Natural killer cell (primary cell): Measurements from ENCODE around the gene ATF3. TPM values are rescaled to one million over a fixed set of nuclear protein-coding genes. Genes with fewer than 3 reads are reported as not detected.

ENCODE experiments used
- ATAC-seq, 3 donors: fragments of 150-1000 bp in 2 of 3; fragments of 200-7000 bp in 1 of 3; cut with Tn5 transposase; 1 replicate in 1 of 3; 2 replicates in 2 of 3; pipeline ENCODE4 v1.10.0; 2021; ENCODE audit warnings: mild to moderate bottlenecking in 2 of 3, moderate library complexity in 2 of 3
- DNase-seq, 2 donors: peaks; one replicate each; pipeline versions ENCODE4 v3.0.0 to v3.0.0-alpha.2; 2013 to 2021; ENCODE audit warnings: mixed read lengths in 1 of 2
- H3K27ac ChIP-seq: one replicate; pipeline ENCODE4 v1.5.1; 2013; ENCODE audit warnings: mild to moderate bottlenecking, low read length
- H3K27me3 ChIP-seq: one replicate; pipeline ENCODE4 v1.6.1; 2013; ENCODE audit warnings: low read length; ENCODE audit not compliant: control insufficient read depth, insufficient read depth
- H3K36me3 ChIP-seq: one replicate; pipeline ENCODE4 v1.6.1; 2013; ENCODE audit warnings: low read length; ENCODE audit not compliant: control insufficient read depth, insufficient read depth
- H3K4me1 ChIP-seq: one replicate; pipeline ENCODE4 v1.6.1; 2013; ENCODE audit warnings: low read length; ENCODE audit not compliant: control insufficient read depth, insufficient read depth
- H3K4me3 ChIP-seq: one replicate; pipeline ENCODE4 v1.5.1; 2013; ENCODE audit warnings: low read length
- H3K9me3 ChIP-seq: one replicate; pipeline ENCODE4 v1.6.1; 2013; ENCODE audit warnings: low read length; ENCODE audit not compliant: control insufficient read depth, insufficient read depth
- H3K27ac Mint-ChIP-seq, 2 donors: one replicate each; pipeline ENCODE4 v1.8.0; 2022; ENCODE audit warnings: mild to moderate bottlenecking in 2 of 2, mixed read lengths in 2 of 2, moderate library complexity in 1 of 2
- H3K27me3 Mint-ChIP-seq, 2 donors: one replicate each; pipeline ENCODE4 v1.8.0; 2022; ENCODE audit warnings: low read depth in 2 of 2, mixed read lengths in 2 of 2
- H3K36me3 Mint-ChIP-seq: one replicate; pipeline ENCODE4 v1.8.0; 2022; ENCODE audit warnings: mixed read lengths
- H3K4me1 Mint-ChIP-seq, 2 donors: one replicate each; pipeline ENCODE4 v1.8.0; 2022; ENCODE audit warnings: mixed read lengths in 2 of 2
- H3K4me3 Mint-ChIP-seq: one replicate; pipeline ENCODE4 v1.8.0; 2022; ENCODE audit warnings: mild to moderate bottlenecking, moderate library complexity, mixed read lengths
- H3K9me3 Mint-ChIP-seq, 2 donors: one replicate each; pipeline ENCODE4 v1.8.0; 2022; ENCODE audit warnings: mixed read lengths in 2 of 2
- CTCF ChIP-seq: fragments of 200-600 bp; IDR thresholded peaks from one replicate; pipeline ENCODE4 v1.8.0; 2022; ENCODE audit warnings: antibody characterized with exemption
- WGBS: methylation state at CpG from one replicate; pipeline ENCODE4 v1.1.7; 2013; ENCODE audit warnings: missing lambda C conversion rate; ENCODE audit not compliant: insufficient coverage; 5-methylcytosine and 5-hydroxymethylcytosine counted together
- intact Hi-C: fragments of 100-400 bp; cut with micrococcal nuclease; formaldehyde crosslinking; loops from one replicate; pipeline ENCODE4 v1.14.2; 2022
- total RNA-seq, 4 donors: library from RNA; stranded (reverse); fragments of 120-200 nt in 1 of 4; gene quantifications; one replicate each; pipeline versions ENCODE4 v1.2.3 to v1.2.4, GENCODE V29; 2013 to 2022

ATF3 gene
- total RNA-seq, 3 donors from 2014 or later (not counting 1 experiment from before 2014, with no cell fraction given) = 62.2 to 135 (median 78.5) TPM

- peaks cover 6% of the 10 kb centered on the region for H3K4me1 ChIP-seq
- ATAC-seq = no peak
- no peaks in the 10 kb centered on the region for H3K36me3 ChIP-seq
- intact Hi-C loops = no loop called here
- Mint-ChIP-seq H3K4me3 (no peak overlapping the region), H3K4me1 (peaks cover 9 to 19% of the 10 kb centered on the region in 2 donors), H3K9me3 (no peaks in the 10 kb centered on the region), H3K36me3 (no peaks in the 10 kb centered on the region), H3K27me3 (peaks cover 19 to 21% of the 10 kb centered on the region in 2 donors), H3K27ac (no peak overlapping the region)
- WGBS = 95% methylated on average over 7 of the region's 8 CpGs
- H3K9me3 ChIP-seq = no peaks in the 10 kb centered on the region
- no peak for TF ChIP-seq CTCF
- H3K27me3 ChIP-seq = peaks cover 9% of the 10 kb centered on the region
- no peak for DNase-seq
- H3K27ac ChIP-seq = no peak overlapping the region
- no peak overlapping the region for H3K4me3 ChIP-seq
Observed at GRCh38 chr1:212613440-212614335, 5.1 kb downstream of the ATF3 start.

- H3K27ac Mint-ChIP-seq = no peak overlapping the region
- no peak for DNase-seq
Observed at GRCh38 chr1:212614453-212615200, 6.1 kb downstream of the ATF3 start.

GRCh38 chr1:212615201-212615470 lies 6.6 kb downstream of the ATF3 start:
- ATAC-seq (no peak), DNase-seq (no peak)
- Mint-ChIP-seq H3K9me3 (no peaks in the 10 kb centered on the region), H3K36me3 (no peaks in the 10 kb centered on the region), H3K4me3 (no peak overlapping the region), H3K27me3 (peaks cover 12 to 14% of the 10 kb centered on the region in 2 donors), H3K27ac (no peak overlapping the region), H3K4me1 (peaks cover 1 to 6% of the 10 kb centered on the region in 2 donors)
- peaks cover 1% of the 10 kb centered on the region for H3K27me3 ChIP-seq
- TF ChIP-seq CTCF = no peak
- WGBS = over 99% methylated on average over 9 of the region's 9 CpGs
- H3K4me3 ChIP-seq = no peak overlapping the region
- H3K36me3 ChIP-seq = no peaks in the 10 kb centered on the region
- no peaks in the 10 kb centered on the region for H3K9me3 ChIP-seq
- intact Hi-C loops = no loop called here
- no peaks in the 10 kb centered on the region for H3K4me1 ChIP-seq
- no peak overlapping the region for H3K27ac ChIP-seq

More at GRCh38 chr1:212614453-212615200, 6.1 kb downstream of the ATF3 start:
- ATAC-seq = no peak
- peaks cover 3% of the 10 kb centered on the region for H3K4me1 ChIP-seq
- no peaks in the 10 kb centered on the region for H3K36me3 ChIP-seq
- H3K27ac ChIP-seq = no peak overlapping the region
- H3K27me3 ChIP-seq = peaks cover 6% of the 10 kb centered on the region
- WGBS = 87% methylated on average over 4 of the region's 5 CpGs
- no peak overlapping the region for H3K4me3 ChIP-seq
- peaks cover 6 to 11% of the 10 kb centered on the region in 2 donors for H3K4me1 Mint-ChIP-seq
- H3K9me3 Mint-ChIP-seq = no peaks in the 10 kb centered on the region
- H3K27me3 Mint-ChIP-seq = peaks cover 17 to 19% of the 10 kb centered on the region in 2 donors
- no peak for TF ChIP-seq CTCF
- H3K4me3 Mint-ChIP-seq = no peak overlapping the region
- intact Hi-C loops = no loop called here
- H3K36me3 Mint-ChIP-seq = no peaks in the 10 kb centered on the region
- no peaks in the 10 kb centered on the region for H3K9me3 ChIP-seq
